Measurements from ENCODE around the gene CRLF3. TPM values are rescaled to one million over a fixed set of nuclear protein-coding genes. Genes with fewer than 3 reads are reported as not detected.

CRLF3 gene, protein sequence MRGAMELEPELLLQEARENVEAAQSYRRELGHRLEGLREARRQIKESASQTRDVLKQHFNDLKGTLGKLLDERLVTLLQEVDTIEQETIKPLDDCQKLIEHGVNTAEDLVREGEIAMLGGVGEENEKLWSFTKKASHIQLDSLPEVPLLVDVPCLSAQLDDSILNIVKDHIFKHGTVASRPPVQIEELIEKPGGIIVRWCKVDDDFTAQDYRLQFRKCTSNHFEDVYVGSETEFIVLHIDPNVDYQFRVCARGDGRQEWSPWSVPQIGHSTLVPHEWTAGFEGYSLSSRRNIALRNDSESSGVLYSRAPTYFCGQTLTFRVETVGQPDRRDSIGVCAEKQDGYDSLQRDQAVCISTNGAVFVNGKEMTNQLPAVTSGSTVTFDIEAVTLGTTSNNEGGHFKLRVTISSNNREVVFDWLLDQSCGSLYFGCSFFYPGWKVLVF
- 13.1 to 17.8 TPM (median 15.2 TPM) in 5 replicates for total RNA-seq (2022; extraction: Qiagen RNA extraction; ENCODE audit: low read depth)

GRCh38 chr17:30824356-30825145 is at the start of gene CRLF3:
CRLF3 (minus strand) TSS chr17:30824692; CDS start chr17:30824651, 41 bp downstream.

GRCh38 chr17:30831663-30832437 is 7.4 kb upstream of the CRLF3 start, which contains the start of gene ATAD5:
ATAD5 (plus strand) TSS chr17:30831966; CDS start chr17:30832348, 382 bp downstream.

Other genes starting within 250 kb of the CRLF3 start
- gene ATAD5, start 7.3 kb upstream of the CRLF3 start, total RNA-seq (2022; extraction: Qiagen RNA extraction; ENCODE audit: low read depth) = 2.7 to 5.3 TPM (median 4.6 TPM) in 5 replicates
- gene TEFM, start 81.5 kb upstream of the CRLF3 start, total RNA-seq (2022; extraction: Qiagen RNA extraction; ENCODE audit: low read depth) = 17.1 to 34.0 TPM (median 20.9 TPM) in 5 replicates
- 2.2 to 4.4 TPM (median 3.1 TPM) in 5 replicates for gene ADAP2, start 97.3 kb upstream of the CRLF3 start, total RNA-seq (2022; extraction: Qiagen RNA extraction; ENCODE audit: low read depth)
- gene RNF135, start 146.3 kb upstream of the CRLF3 start, total RNA-seq (2022; extraction: Qiagen RNA extraction; ENCODE audit: low read depth) = 22.3 to 26.7 TPM (median 24.3 TPM) in 5 replicates

All from A549 treated with ZK216348 at 1 μM for 4 hours (cell line).